WTC11 (cell line): Measurements from ENCODE around the gene SPRY2. TPM values are rescaled to one million over a fixed set of nuclear protein-coding genes. Genes with fewer than 3 reads are reported as not detected.

ENCODE experiments used
- ATAC-seq: fragments of 200-7000 bp; cut with Tn5 transposase; 2 replicates; pipeline ENCODE4 v1.10.0; 2021; ENCODE audit warnings: mild to moderate bottlenecking, moderate library complexity
- CTCF ChIA-PET: fragments of 300-600 bp; sonication (Branson Sonifier 250); formaldehyde crosslinking; loops from one replicate; lab custom pipeline; 2021; ENCODE audit warnings: antibody characterized with exemption; lab: Charles Lee
- POLR2A ChIA-PET: fragments of 350-600 bp; sonication (Branson Sonifier 250); formaldehyde crosslinking; loops from one replicate; lab custom pipeline; 2021; ENCODE audit warnings: antibody characterized with exemption; lab: Charles Lee
- DNase-seq: peaks from one replicate; pipeline ENCODE4 v3.0.0; 2021; ENCODE audit warnings: low spot score
- H3K27ac Mint-ChIP-seq: 2 replicates; pipeline ENCODE4 v1.8.0; 2021; ENCODE audit warnings: mixed read lengths
- H3K27me3 Mint-ChIP-seq: 2 replicates; pipeline ENCODE4 v1.8.0; 2021; ENCODE audit warnings: low read depth, mild to moderate bottlenecking, moderate library complexity, mixed read lengths
- H3K36me3 Mint-ChIP-seq: 2 replicates; pipeline ENCODE4 v1.8.0; 2021; ENCODE audit warnings: mixed read lengths
- H3K4me1 Mint-ChIP-seq: 2 replicates; pipeline ENCODE4 v1.8.0; 2022; ENCODE audit warnings: mixed read lengths
- H3K4me3 Mint-ChIP-seq: 2 replicates; pipeline ENCODE4 v1.8.0; 2021; ENCODE audit warnings: mild to moderate bottlenecking, moderate library complexity, mixed read lengths
- H3K9me3 Mint-ChIP-seq: 2 replicates; pipeline ENCODE4 v1.8.0; 2021; ENCODE audit warnings: mixed read lengths
- CBFB ChIP-seq: sonication (generic); formaldehyde crosslinking; IDR thresholded peaks from 2 replicates; pipeline ENCODE4 v1.8.1; 2022; ENCODE audit warnings: mild to moderate bottlenecking, low read depth, missing genetic modification reagents
- EMX1 ChIP-seq: fragments of 250-450 bp; sonication (Bioruptor Pico); IDR thresholded peaks from 2 replicates; pipeline ENCODE4 v1.8.0; 2021; ENCODE audit warnings: mild to moderate bottlenecking
- ETV6 ChIP-seq: sonication (generic); formaldehyde crosslinking; IDR thresholded peaks from 2 replicates; pipeline ENCODE4 v1.8.1; 2022; ENCODE audit warnings: mild to moderate bottlenecking, missing genetic modification reagents
- FOXJ3 ChIP-seq: sonication (generic); formaldehyde crosslinking; IDR thresholded peaks from 2 replicates; pipeline ENCODE4 v1.9.0; 2021; ENCODE audit warnings: missing genetic modification reagents, mild to moderate bottlenecking, borderline replicate concordance
- FOXK1 ChIP-seq: sonication (generic); formaldehyde crosslinking; IDR thresholded peaks from 2 replicates; pipeline ENCODE4 v1.8.0; 2022; ENCODE audit warnings: mild to moderate bottlenecking, moderate library complexity, missing genetic modification reagents
- GABPB1 ChIP-seq: sonication (generic); formaldehyde crosslinking; IDR thresholded peaks from 2 replicates; pipeline ENCODE4 v1.8.1; 2023; ENCODE audit warnings: mild to moderate bottlenecking, missing genetic modification reagents
- NR1H2 ChIP-seq: sonication (generic); formaldehyde crosslinking; IDR thresholded peaks from 2 replicates; pipeline ENCODE4 v1.9.0; 2021; ENCODE audit warnings: mild to moderate bottlenecking, moderate library complexity, missing genetic modification reagents
- SMAD4 ChIP-seq: sonication (generic); formaldehyde crosslinking; IDR thresholded peaks from 2 replicates; pipeline ENCODE4 v1.8.0; 2022; ENCODE audit warnings: mild to moderate bottlenecking, missing genetic modification reagents
- SP1 ChIP-seq: sonication (generic); formaldehyde crosslinking; conservative IDR thresholded peaks from 2 replicates; pipeline ENCODE4 v1.8.1; 2022; ENCODE audit warnings: missing genetic modification reagents
- TEAD1 ChIP-seq: sonication (generic); formaldehyde crosslinking; IDR thresholded peaks from 2 replicates; pipeline ENCODE4 v1.8.0; 2022; ENCODE audit warnings: mild to moderate bottlenecking, missing genetic modification reagents
- TP53 ChIP-seq: sonication (generic); formaldehyde crosslinking; IDR thresholded peaks from 2 replicates; pipeline ENCODE4 v1.8.1; 2023; ENCODE audit warnings: mild to moderate bottlenecking, missing genetic modification reagents
- ZNF232 ChIP-seq: sonication (generic); formaldehyde crosslinking; IDR thresholded peaks from 2 replicates; pipeline ENCODE4 v1.8.0; 2022; ENCODE audit warnings: mild to moderate bottlenecking, missing genetic modification reagents
- ZNF263 ChIP-seq: sonication (generic); formaldehyde crosslinking; IDR thresholded peaks from 2 replicates; pipeline ENCODE4 v1.8.1; 2022; ENCODE audit warnings: low read depth, mild to moderate bottlenecking, moderate library complexity, missing genetic modification reagents
- ZNF281 ChIP-seq: sonication (generic); formaldehyde crosslinking; IDR thresholded peaks from 2 replicates; pipeline ENCODE4 v1.8.0; 2023; ENCODE audit warnings: mild to moderate bottlenecking, missing genetic modification reagents
- ZNF416 ChIP-seq: fragments of 250-450 bp; sonication (Bioruptor Pico); IDR thresholded peaks from 2 replicates; pipeline ENCODE4 v1.9.0; 2021; ENCODE audit warnings: mild to moderate bottlenecking, inconsistent platforms
- ZNF671 ChIP-seq: fragments of 250-450 bp; sonication (Bioruptor Pico); IDR thresholded peaks from 2 replicates; pipeline ENCODE4 v1.8.0; 2021; ENCODE audit warnings: mild to moderate bottlenecking
- total RNA-seq: library from RNA; stranded (reverse); gene quantifications from 3 replicates; pipeline ENCODE4 v1.2.3, GENCODE V29; 2021
- TF ChIP-seq, protein P1 (sequence below): sonication (generic); formaldehyde crosslinking; IDR thresholded peaks from 2 replicates; pipeline ENCODE4 v1.8.0; 2022; ENCODE audit warnings: mild to moderate bottlenecking, missing genetic modification reagents
- TF ChIP-seq, protein P2 (sequence below): fragments of 250-450 bp; sonication (Bioruptor Pico); IDR thresholded peaks from 2 replicates; pipeline ENCODE4 v1.8.0; 2021; ENCODE audit warnings: mild to moderate bottlenecking
- TF ChIP-seq, protein P3 (sequence below): sonication (generic); formaldehyde crosslinking; IDR thresholded peaks from 2 replicates; pipeline ENCODE4 v1.8.0; 2022; ENCODE audit warnings: mild to moderate bottlenecking, missing genetic modification reagents
- TF ChIP-seq, protein P4 (sequence below): sonication (generic); formaldehyde crosslinking; conservative IDR thresholded peaks from 2 replicates; pipeline ENCODE4 v1.8.1; 2022; ENCODE audit warnings: mild to moderate bottlenecking, missing genetic modification reagents
- TF ChIP-seq, protein P5 (sequence below): sonication (generic); formaldehyde crosslinking; IDR thresholded peaks from 2 replicates; pipeline ENCODE4 v1.8.0; 2023; ENCODE audit warnings: missing genetic modification reagents

The SPRY2 gene
- total RNA-seq, 1 experiment from 2014 or later = 63.2 TPM

DNA sequence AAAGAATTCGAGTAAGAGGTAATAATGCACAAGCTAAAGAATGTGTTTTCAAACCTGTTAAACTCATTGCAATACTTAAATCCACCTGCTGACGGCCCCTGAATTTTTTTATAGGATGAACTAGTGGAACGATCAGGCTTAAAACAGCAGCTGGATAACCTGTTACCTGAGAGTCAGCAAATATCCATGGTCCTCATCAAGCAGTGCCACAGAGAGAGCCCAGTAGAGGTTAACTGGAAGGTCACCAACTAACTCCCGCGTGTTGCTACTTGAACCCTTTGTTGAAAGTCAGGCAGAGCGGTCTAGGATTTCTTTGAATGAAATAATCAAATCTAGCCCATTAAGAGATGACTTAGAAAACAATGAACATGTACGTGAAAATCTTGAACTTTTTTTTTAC is 47.6 kb upstream of the SPRY2 start:
- H3K36me3 Mint-ChIP-seq = peaks cover 6% of the 10 kb centered on the region
- H3K9me3 Mint-ChIP-seq = peaks cover 17% of the 10 kb centered on the region
- no peak for TF ChIP-seq SMAD4 (CRISPR knock-in tag)
- TF ChIP-seq, protein P1, sequence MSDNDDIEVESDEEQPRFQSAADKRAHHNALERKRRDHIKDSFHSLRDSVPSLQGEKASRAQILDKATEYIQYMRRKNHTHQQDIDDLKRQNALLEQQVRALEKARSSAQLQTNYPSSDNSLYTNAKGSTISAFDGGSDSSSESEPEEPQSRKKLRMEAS (CRISPR knock-in tag) = no peak
- no peak for TF ChIP-seq TP53 (CRISPR knock-in tag)
- TF ChIP-seq, all 79 proteins: peak for 0
- no peak for DNase-seq
- no peaks in the 10 kb centered on the region; the same call in 1 of the 2 replicates for H3K27me3 Mint-ChIP-seq
- no peak for ATAC-seq
- H3K4me3 Mint-ChIP-seq = no peak overlapping the region
- H3K27ac Mint-ChIP-seq = no peak overlapping the region
- H3K4me1 Mint-ChIP-seq = no peaks in the 10 kb centered on the region
- POLR2A ChIA-PET = no interaction called here
- CTCF ChIA-PET = interaction anchor here (0.9 kb wide), 1 partner anchor 499 kb away, joined by 3 read pairs; no protein-coding TSS in a partner anchor

DNA sequence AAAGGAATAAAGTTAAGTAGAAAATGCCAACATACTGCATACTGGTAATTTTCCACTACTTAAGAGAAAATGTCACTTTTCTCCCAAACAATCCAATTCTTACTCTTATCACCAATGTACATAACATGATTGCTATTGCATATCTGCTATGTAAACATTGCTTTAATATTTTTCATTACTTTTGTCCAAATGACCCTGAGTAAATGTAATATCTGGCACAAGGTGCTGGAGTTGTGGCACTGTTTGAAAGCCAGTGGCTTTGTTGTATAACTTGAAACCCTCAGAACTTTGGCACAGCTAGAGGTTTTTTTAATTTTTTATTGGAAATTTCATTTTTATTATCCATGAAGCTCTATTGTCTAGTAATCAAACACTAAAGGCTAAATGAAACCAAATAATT is 45.7 kb upstream of the SPRY2 start:
- no peak for DNase-seq
- TF ChIP-seq CBFB (CRISPR knock-in tag) = no peak
- no peak for TF ChIP-seq TEAD1
- no peak for TF ChIP-seq ZNF671 (CRISPR knock-in tag)
- ChIA-PET POLR2A (no interaction called here), CTCF (no interaction called here)
- H3K4me1 Mint-ChIP-seq = no peaks in the 10 kb centered on the region
- H3K36me3 Mint-ChIP-seq = peaks cover 6% of the 10 kb centered on the region
- no peak for ATAC-seq
- H3K27me3 Mint-ChIP-seq = no peaks in the 10 kb centered on the region; the same call in 1 of the 2 replicates
- no peak overlapping the region for H3K4me3 Mint-ChIP-seq
- H3K27ac Mint-ChIP-seq = no peak overlapping the region
- peaks cover 13% of the 10 kb centered on the region for H3K9me3 Mint-ChIP-seq

DNA sequence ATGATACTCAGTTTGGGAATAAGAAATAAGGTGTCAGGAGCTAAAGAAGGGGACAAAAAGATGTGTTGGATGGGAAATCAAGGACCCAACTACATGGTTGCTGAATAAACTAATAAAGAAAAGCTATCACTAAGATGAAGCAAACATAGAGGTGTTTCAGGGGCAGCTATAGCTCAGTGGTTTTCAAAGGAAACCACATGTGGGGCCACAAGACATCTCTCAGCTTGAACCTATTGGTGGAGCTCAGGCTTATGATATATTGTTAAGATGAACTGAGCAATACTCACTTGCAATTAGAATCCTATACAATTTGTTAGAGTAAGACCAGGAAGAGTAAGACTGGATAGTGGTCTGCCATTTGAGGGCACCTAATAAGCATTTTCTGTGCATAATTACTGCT is 45.1 kb upstream of the SPRY2 start:
- no peaks in the 10 kb centered on the region; the same call in 1 of the 2 replicates for H3K27me3 Mint-ChIP-seq
- TF ChIP-seq, protein P2, sequence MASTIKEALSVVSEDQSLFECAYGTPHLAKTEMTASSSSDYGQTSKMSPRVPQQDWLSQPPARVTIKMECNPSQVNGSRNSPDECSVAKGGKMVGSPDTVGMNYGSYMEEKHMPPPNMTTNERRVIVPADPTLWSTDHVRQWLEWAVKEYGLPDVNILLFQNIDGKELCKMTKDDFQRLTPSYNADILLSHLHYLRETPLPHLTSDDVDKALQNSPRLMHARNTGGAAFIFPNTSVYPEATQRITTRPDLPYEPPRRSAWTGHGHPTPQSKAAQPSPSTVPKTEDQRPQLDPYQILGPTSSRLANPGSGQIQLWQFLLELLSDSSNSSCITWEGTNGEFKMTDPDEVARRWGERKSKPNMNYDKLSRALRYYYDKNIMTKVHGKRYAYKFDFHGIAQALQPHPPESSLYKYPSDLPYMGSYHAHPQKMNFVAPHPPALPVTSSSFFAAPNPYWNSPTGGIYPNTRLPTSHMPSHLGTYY (CRISPR knock-in tag) = no peak
- TF ChIP-seq, protein P3, sequence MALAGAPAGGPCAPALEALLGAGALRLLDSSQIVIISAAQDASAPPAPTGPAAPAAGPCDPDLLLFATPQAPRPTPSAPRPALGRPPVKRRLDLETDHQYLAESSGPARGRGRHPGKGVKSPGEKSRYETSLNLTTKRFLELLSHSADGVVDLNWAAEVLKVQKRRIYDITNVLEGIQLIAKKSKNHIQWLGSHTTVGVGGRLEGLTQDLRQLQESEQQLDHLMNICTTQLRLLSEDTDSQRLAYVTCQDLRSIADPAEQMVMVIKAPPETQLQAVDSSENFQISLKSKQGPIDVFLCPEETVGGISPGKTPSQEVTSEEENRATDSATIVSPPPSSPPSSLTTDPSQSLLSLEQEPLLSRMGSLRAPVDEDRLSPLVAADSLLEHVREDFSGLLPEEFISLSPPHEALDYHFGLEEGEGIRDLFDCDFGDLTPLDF (CRISPR knock-in tag) = no peak
- no peak for TF ChIP-seq ZNF416 (CRISPR knock-in tag)
- no peak for TF ChIP-seq ZNF281 (CRISPR knock-in tag)
- TF ChIP-seq ZNF232 = no peak
- TF ChIP-seq, all 79 proteins: peak for 0
- ChIA-PET CTCF (no interaction called here), POLR2A (no interaction called here)
- H3K4me3 Mint-ChIP-seq = no peak overlapping the region
- H3K27ac Mint-ChIP-seq = no peak overlapping the region
- H3K9me3 Mint-ChIP-seq = peaks cover 13% of the 10 kb centered on the region
- no peak for ATAC-seq
- no peaks in the 10 kb centered on the region for H3K4me1 Mint-ChIP-seq
- H3K36me3 Mint-ChIP-seq = peaks cover 6% of the 10 kb centered on the region
- DNase-seq = no peak

DNA sequence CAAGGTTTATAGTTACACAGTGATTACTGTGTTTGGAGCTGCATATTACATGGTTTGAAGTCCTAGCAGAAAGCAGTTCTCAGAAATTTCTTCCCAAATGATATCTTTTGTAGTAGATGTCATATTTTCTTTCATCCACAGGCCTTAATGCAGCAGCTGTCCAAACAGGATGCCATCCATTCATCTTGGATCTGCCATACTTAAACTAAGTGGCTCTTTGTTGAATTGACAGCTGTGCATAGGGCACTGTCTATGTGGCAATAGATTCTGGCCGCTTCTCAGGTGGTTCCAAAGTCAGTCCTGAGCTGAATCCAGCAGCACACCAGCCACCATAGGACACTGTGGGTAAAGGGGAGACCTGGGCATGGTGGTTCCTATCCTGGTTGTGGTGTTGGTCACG is 41.6 kb upstream of the SPRY2 start:
- no peak for DNase-seq
- no peaks in the 10 kb centered on the region; the same call in 1 of the 2 replicates for H3K27me3 Mint-ChIP-seq
- H3K27ac Mint-ChIP-seq = no peak overlapping the region
- H3K9me3 Mint-ChIP-seq = peaks cover 11% of the 10 kb centered on the region
- no peaks in the 10 kb centered on the region for H3K36me3 Mint-ChIP-seq
- ChIA-PET CTCF (no interaction called here), POLR2A (no interaction called here)
- H3K4me3 Mint-ChIP-seq = no peak overlapping the region
- ATAC-seq = no peak
- H3K4me1 Mint-ChIP-seq = no peaks in the 10 kb centered on the region
- TF ChIP-seq ZNF263 (CRISPR knock-in tag) = no peak
- no peak for TF ChIP-seq FOXK1 (CRISPR knock-in tag)
- no peak for TF ChIP-seq FOXJ3 (CRISPR knock-in tag)
- TF ChIP-seq NR1H2 (CRISPR knock-in tag) = no peak
- TF ChIP-seq, protein P4, sequence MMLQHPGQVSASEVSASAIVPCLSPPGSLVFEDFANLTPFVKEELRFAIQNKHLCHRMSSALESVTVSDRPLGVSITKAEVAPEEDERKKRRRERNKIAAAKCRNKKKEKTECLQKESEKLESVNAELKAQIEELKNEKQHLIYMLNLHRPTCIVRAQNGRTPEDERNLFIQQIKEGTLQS (CRISPR knock-in tag) = no peak
- TF ChIP-seq, protein P5, sequence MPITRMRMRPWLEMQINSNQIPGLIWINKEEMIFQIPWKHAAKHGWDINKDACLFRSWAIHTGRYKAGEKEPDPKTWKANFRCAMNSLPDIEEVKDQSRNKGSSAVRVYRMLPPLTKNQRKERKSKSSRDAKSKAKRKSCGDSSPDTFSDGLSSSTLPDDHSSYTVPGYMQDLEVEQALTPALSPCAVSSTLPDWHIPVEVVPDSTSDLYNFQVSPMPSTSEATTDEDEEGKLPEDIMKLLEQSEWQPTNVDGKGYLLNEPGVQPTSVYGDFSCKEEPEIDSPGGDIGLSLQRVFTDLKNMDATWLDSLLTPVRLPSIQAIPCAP (CRISPR knock-in tag) = no peak
- no peak for TF ChIP-seq EMX1 (CRISPR knock-in tag)
- no peak for TF ChIP-seq CBFB (CRISPR knock-in tag)
- TF ChIP-seq ETV6 = no peak
- no peak for TF ChIP-seq GABPB1 (CRISPR knock-in tag)
- TF ChIP-seq SP1 (CRISPR knock-in tag) = no peak
